GM18870 (cell line): ENCODE measurements around the gene NRTN.
A peak's percentile ranks its signal among the peaks of the same experiment; 100 is the strongest.

Source experiments
- ATAC-seq: cut with Tn5 transposase; IDR thresholded peaks from one replicate; pipeline ENCODE4 v1.9.1; 2021; ENCODE audit warnings: moderate library complexity; ENCODE audit not compliant: unreplicated experiment

The NRTN gene

GRCh38 chr19:5789886-5790558 lies 14.8 kb upstream of the NRTN start:
- ATAC-seq, result no peak

DNA sequence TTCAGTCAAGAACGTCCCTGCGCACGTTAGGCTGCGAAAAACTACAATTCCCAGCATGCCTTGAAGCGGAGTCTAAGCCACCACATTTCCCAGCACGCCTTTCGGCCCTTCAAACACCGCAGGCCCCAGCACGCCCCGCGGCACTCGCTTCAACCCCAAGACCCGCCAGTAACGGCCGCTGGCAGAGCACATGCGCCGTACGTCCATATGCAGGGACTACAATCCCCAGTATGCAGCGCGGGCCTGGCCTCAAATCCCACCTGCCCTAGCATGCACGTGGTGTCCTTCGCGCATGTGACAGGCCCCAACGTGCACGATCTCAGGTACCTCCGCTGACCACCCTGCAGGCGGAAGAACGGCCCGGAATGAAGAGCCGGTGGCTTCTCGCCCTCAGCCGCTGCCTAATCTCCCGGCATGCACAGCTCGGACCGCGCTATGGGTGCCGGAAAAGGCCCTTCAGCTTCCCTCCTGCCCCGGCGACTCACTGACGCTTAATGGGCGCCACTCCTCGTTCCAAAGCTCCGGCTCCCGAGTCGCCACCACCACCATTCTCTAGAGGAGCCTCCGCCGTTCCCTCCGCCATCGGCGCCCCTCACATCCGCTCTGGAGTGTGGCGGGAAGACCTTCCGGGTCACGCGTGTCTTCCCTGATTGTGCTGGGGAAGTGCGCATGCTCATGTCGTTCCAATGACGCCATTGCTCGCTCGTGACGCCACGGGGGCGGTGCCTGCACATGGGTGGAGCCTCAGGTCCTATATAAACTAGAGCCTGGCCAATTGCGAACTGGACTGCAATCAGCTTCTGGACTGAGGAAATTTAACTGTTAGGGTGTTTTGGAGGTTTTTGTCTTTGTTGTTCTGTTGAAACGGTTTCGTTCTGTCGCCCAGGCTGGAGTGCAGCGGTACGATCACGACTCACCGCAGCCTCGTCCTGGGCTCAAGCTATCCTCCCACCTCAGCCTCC lies 14.0 kb upstream of the NRTN start, which contains the start of gene DUS3L:
TSS of gene DUS3L (minus strand) at position 605 of the 962 bp plus-strand sequence. CDS start at position 583, 22 bp downstream.
- peak; percentile 85 for ATAC-seq

DNA sequence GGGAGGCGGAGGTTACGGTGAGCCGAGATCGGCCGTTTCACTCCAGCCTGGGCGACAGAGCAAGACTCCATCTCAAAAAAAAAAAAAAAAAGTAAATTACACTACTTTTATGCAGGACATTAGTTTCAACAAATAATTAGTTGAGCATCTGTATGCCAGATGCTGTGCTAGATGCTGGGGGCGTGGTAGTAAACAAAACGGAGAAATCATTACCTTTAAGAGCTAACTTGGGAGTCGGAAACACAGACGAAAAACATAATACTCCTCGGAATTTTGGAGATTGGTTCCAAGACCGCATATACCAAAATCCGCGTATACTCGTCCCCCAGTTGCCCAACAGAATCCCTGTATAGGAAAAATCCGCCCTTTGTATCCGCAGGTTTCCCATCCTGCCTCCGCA lies 12.6 kb upstream of the NRTN start:
- no peak for ATAC-seq

GRCh38 chr19:5793188-5793587 lies 11.7 kb upstream of the NRTN start:
- no peak for ATAC-seq

DNA sequence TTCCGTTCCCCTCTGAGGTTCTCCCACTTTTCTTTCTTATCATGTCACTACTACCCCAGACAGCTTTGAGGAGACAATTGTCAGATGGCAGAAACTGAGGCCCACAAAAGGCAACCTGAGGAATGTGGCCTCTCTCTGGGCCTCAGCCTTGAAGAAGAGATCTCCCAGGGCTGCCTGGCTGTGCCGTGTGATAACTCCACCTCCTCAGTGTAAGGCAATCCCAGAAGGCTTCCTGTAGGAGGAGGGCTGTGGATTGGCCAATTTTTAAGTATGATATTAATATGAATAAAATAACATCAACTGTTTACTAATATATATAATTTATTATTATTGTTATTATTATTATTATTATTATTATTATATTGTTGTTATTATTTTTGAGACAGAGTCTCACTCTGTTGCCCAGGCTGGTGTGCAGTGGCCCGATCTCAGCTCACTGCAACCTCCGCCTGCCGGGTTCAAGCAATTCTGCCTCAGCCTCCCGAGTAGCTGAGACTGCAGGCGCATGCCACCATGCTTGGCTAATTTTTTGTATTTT lies 9.4 kb upstream of the NRTN start:
- ATAC-seq, result no peak

DNA sequence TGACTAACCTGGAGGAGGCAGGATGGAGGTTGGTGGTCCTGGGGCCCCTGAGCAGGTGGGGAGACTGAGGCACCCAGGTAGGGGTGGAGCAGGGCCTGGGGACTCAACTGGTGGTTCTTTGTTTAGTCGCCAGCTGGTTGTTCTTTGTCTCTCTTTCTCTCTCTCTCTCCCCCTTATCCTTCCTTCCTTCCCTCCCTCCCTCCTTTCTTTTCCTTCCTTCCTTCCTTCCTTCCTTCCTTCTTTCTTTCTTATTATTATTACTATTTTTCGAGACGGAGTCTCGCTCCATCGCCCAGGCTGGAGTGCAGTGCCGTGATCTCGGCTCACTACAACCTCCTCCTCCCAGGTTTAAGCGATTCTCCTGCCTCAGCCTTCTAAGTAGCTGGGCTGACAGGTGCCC lies 6.6 kb upstream of the NRTN start:
- ATAC-seq, result no peak

DNA sequence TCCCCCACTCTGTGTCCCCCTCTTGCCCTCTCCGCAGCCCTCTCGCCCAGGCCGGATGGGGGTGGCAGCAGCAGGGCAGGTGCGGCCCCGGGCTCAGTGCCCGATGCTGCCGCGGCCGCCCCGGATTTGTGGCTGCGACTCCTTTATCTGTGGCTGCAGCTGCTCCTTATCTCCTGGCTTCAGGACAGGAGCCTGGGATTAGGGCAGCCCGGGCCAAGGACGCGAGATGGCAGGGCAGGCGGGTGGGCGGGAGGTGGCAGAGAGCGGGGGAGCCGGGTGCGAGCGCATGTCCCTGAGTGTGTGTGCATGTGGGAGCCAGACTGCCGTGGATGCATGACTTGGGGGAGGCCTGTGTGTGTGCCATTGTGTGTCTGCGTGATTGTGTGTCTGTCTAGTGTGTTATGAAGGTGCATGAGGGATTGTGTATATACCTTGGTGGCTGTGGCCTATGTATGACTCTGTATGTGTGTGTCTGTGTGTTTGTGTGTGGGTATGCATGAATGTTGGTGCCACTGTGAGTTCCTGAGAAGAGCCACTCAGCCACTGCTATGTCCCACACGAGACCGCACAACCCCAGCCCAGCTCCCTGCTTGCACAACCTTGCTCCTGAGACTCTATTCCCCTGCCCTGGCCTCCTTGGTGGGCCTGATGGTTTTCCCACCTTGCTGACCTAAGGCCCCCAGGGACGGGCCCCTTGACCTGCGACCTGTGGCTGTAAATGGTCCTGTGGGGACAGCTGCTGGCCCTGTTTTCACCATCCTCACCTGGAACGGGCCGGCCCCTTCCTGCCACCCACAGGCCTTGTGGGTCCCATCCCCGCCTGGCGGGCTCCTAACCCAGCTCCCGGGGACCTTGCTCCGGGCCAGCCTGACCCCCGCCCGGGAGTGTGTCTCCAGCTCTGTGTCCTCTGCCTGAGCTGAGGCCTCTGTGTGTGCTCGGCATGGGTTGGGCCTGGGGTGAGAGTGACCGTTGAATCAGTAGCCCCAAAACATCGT lies 5.3 kb upstream of the NRTN start:
- ATAC-seq, result no peak

GRCh38 chr19:5800361-5801270 lies 4.3 kb upstream of the NRTN start:
- no peak for ATAC-seq

DNA sequence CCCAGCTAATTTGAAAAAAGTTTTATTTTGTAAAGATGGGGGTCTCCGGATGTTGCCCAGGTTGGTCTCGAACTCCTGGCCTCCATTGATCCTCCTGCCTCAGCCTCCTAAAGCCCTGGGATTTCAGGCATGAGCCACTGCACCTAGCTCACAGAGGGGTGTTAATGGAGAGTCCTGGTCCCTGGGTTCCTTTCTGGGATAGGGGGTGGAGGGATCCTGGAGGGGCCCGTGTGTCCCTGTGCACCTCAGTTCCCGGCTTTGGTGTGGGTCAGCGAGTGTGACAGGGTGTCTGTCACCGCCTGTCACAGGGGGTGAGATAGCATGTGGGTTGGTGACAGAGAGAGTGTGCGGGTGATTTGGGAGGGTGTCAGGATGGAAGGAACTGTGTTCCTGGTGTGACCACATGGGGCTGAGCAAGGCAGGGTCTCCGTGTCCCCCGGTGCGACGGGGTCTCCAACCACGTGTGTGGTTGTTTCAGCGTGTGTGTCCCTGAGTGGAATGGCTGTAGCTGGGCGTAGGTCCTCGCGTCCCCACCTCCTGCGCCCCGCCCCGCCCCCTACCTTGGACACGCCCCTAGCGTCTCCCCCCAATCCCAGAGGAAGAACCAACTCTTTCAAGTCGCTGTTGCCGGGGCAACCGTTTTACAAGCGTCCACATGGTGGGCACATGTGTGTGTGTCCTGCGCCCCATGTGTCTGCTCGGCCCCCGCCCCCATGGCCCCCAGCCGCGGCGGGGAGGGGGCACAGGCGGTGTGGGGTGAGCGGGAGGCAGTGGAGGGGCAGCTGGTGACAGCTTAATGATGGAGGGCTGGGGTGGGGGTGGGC lies 2.9 kb upstream of the NRTN start:
- ATAC-seq, result no peak

- no peak for ATAC-seq
Observed at GRCh38 chr19:5803441-5803751, 1.5 kb upstream of the NRTN start.

DNA sequence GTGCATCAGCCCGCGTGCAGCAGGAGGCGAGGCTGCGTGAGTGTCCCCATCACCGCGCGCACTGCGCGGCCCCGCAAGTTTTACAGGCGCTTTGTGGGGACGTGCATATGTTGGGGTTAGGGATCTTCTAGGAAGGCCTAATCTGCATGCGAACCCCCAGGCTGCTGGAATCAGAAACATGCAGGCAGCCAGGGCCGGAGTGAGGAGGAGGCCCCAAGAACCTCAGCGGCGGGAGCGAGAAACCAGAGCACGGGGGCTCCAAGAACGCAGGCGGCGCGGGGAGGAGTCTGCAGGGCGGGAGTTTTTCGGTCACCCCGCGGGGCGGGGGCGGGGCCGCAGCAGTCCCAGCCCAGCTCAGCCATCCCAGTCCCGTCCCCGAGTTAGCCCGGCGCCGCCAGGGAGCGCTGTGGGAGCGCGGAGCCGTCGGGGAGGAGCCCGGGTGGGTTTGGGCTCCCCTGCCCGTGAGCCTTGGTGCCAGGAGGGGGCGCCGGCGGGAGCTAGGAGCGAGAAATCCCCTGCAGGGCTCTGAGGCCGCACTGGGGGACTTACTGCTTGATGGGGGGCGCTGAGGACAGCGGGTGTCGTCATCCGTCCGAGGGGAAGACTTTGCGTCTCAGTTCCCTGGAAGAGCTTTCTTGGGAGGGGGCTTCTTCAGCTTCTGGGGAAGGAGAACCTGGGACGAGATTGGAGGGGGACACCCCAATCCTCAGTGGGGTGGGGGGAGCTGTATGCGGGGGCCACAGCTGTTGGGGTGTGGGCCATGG lies 933 bp upstream of the NRTN start:
- no peak for ATAC-seq

GRCh38 chr19:5805462-5806132 lies 730 bp downstream of the NRTN start:
- no peak for ATAC-seq

DNA sequence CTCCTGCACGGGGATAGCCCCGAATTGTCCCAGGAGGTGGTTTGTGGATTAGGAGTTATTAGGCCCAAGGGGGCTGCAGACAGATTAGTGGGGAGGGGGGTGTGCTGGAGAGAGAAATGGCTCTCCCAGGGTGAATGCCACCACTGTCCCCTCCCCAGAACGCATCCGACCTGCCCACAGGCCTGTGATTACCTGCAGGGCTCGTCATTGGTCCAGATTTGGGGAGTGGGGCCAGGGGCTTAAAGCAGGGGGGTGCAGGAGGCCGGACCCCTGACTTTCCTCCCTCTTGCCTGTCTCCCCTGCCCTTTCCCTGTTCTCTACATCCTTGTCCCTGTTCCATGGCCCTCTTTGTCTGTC lies 1.2 kb downstream of the NRTN start:
- no peak for ATAC-seq

DNA sequence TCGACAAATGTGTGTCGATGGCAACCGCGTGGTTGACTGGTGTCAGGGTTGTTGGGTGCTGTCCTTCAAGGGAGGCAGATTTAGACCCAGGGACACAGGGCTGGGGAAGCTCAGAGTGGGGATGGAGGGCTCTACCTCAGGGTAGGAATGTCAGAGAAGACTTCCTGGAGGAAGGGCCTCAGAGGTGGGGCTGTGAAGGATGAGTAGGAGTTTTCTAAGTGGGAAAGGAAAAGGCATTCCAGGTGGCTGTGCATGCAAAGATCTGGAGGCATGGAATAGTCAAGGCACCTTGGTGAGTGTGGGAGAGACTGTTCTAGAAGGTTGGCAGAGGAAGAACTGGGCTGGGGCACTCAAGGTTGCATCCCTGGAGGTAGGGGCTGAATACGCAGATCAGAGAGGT lies 2.0 kb downstream of the NRTN start:
- no peak for ATAC-seq

- no peak for ATAC-seq
Observed at GRCh38 chr19:5808120-5808816, 3.4 kb downstream of the NRTN start.

DNA sequence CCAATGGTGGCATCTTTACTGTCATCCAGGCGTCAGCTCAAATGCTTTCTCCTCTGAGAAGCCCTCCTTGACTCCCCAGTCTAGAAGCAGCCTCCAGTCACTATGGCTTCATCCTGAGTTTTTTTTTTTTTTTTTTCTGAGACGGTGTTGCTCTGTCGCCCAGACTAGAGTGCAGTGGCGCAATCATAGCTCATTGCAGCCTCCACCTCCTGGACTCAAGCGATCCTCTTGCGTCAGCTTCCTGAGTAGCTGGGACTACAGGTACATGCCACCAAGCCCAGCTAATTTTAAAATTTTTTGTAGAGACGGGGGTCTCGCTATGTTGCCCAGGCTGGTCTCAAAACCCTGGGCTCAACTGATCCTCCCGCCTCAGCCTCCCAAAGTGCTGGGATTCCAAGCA lies 4.2 kb downstream of the NRTN start:
- no peak for ATAC-seq

- no peak for ATAC-seq
Observed at GRCh38 chr19:5809469-5809868, 4.6 kb downstream of the NRTN start.
